ENCODE results near the gene LRRC36. TPM values are rescaled to one million over a fixed set of nuclear protein-coding genes. Genes with fewer than 3 reads are reported as not detected.

LRRC36 gene
- total RNA-seq, 2 experiments from 2014 or later = 0.81 to 0.90 TPM

- H3K36me3 Mint-ChIP-seq (ENCODE audit: low read depth) = no peaks in the 10 kb centered on the region
- intact Hi-C loops (cut with micrococcal nuclease) = no loop called here
Observed at GRCh38 chr16:67433131-67433719, 106.6 kb downstream of the LRRC36 start.

More at GRCh38 chr16:67433131-67433719, 106.6 kb downstream of the LRRC36 start:
- H3K4me1 Mint-ChIP-seq (ENCODE audit: low read depth) = peaks cover 11% of the 10 kb centered on the region
- ChIA-PET CTCF (interaction anchor here (0.9 to 2.1 kb wide), 5 partner anchors 12 to 44 kb away, joined by 3 to 12 read pairs (median 3); no protein-coding TSS in a partner anchor), POLR2A (no interaction called here)
- no peak for DNase-seq
- no peak overlapping the region for H3K4me3 Mint-ChIP-seq
- TF ChIP-seq CTCF (IDR thresholded peaks at IDR 0.05) = no peak
- no peaks in the 10 kb centered on the region for H3K9me3 Mint-ChIP-seq
- H3K27me3 Mint-ChIP-seq = peaks cover 28% of the 10 kb centered on the region
- H3K27ac Mint-ChIP-seq = no peak overlapping the region
- no peak for ATAC-seq

Other genes starting within 250 kb of the LRRC36 start
- gene PHAF1, start 216.9 kb upstream of the LRRC36 start, total RNA-seq = 10 to 100 TPM; 11.3 to 14.0 TPM
- 1 to 10 TPM; 2.1 to 2.5 TPM for gene B3GNT9, start 175.8 kb upstream of the LRRC36 start, total RNA-seq
- 10 to 100 TPM; 28.4 to 31.2 TPM for gene TRADD, start 166.9 kb upstream of the LRRC36 start, total RNA-seq
- 10 to 100 TPM; 27.1 to 28.6 TPM for gene FBXL8, start 166.9 kb upstream of the LRRC36 start, total RNA-seq
- 10 to 100 TPM; 56.0 to 73.3 TPM for gene HSF4, start 162.1 kb upstream of the LRRC36 start, total RNA-seq
- 10 to 100 TPM; 24.5 to 25.3 TPM for gene NOL3, start 156.3 kb upstream of the LRRC36 start, total RNA-seq
- gene MATCAP1, start 142.9 kb upstream of the LRRC36 start, total RNA-seq = 10 to 100 TPM; 49.5 to 49.9 TPM
- gene EXOC3L1, start 136.7 kb upstream of the LRRC36 start, total RNA-seq = under 1 TPM in 1 of 2 experiments, not detected in 1; 0.23 TPM
- gene E2F4, start 134.7 kb upstream of the LRRC36 start, total RNA-seq = 100 to 1,000 TPM; 104 to 105 TPM
- gene ELMO3, start 127.7 kb upstream of the LRRC36 start, total RNA-seq = 1 to 10 TPM; 5.0 to 5.6 TPM
- 10 to 100 TPM; 25.7 to 30.7 TPM for gene TMEM208, start 99.7 kb upstream of the LRRC36 start, total RNA-seq
- 100 to 1,000 TPM; 102 to 105 TPM for gene FHOD1, start 79.3 kb upstream of the LRRC36 start, total RNA-seq
- gene SLC9A5, start 77.8 kb upstream of the LRRC36 start, total RNA-seq = 1 to 10 TPM; 7.7 to 8.1 TPM
- 10 to 100 TPM; 17.3 to 20.8 TPM for gene PLEKHG4, start 47.3 kb upstream of the LRRC36 start, total RNA-seq
- gene KCTD19, start 74 bp upstream of the LRRC36 start, total RNA-seq = 1 to 10 TPM; 3.0 to 3.9 TPM
- not detected for gene TPPP3, start 66.7 kb downstream of the LRRC36 start, total RNA-seq
- under 1 TPM; 0.54 to 0.60 TPM for gene ZDHHC1, start 89.7 kb downstream of the LRRC36 start, total RNA-seq
- gene HSD11B2, start 104.3 kb downstream of the LRRC36 start, total RNA-seq = 1 to 10 TPM; 1.6 to 2.3 TPM
- 10 to 100 TPM; 17.5 to 18.2 TPM for gene ATP6V0D1, start 154.3 kb downstream of the LRRC36 start, total RNA-seq
- not detected for gene AGRP, start 156.7 kb downstream of the LRRC36 start, total RNA-seq
- 10 to 100 TPM; 15.7 to 20.0 TPM for gene RIPOR1, start 202.0 kb downstream of the LRRC36 start, total RNA-seq
- 10 to 100 TPM; 47.4 to 50.6 TPM for gene CTCF, start 235.7 kb downstream of the LRRC36 start, total RNA-seq

Measured in activated CD8-positive, alpha-beta T cell treated with anti-CD3 and anti-CD28 coated beads for 36 hours (primary cell).